ENCODE data around the gene PCDHB12.
"Not testable (repeated sequence)": the region's sequence is repeated elsewhere in the genome, so short reads cannot be mapped to it uniquely, and the experiment has no call there.

PCDHB12 gene

GRCh38 chr5:141210849-141211248 is 2.3 kb downstream of the PCDHB12 start:
- not testable (repeated sequence) for DNase-seq

- peak; percentile 3 for DNase-seq
Measured at GRCh38 chr5:141213656-141214339, 5.3 kb downstream of the PCDHB12 start, which contains the start of gene PCDHB13. TSS of gene PCDHB13 (plus strand) at chr5:141213919. CDS start at chr5:141214124, 205 bp downstream.

- not testable (repeated sequence) for DNase-seq
Measured at GRCh38 chr5:141214583-141214982, 6.1 kb downstream of the PCDHB12 start.

- DNase-seq, result not testable (repeated sequence)
Measured at GRCh38 chr5:141215504-141215903, 7.0 kb downstream of the PCDHB12 start.

GRCh38 chr5:141216035-141216434 is 7.5 kb downstream of the PCDHB12 start:
- DNase-seq, result not testable (repeated sequence)

GRCh38 chr5:141223112-141223783 is 14.7 kb downstream of the PCDHB12 start, which contains the start of gene PCDHB14:
TSS of gene PCDHB14 (plus strand) at chr5:141223343. CDS start at chr5:141223506, 163 bp downstream.
- no peak for DNase-seq

GRCh38 chr5:141224844-141225243 is 16.3 kb downstream of the PCDHB12 start:
- DNase-seq, result not testable (repeated sequence)

GRCh38 chr5:141225421-141225820 is 16.9 kb downstream of the PCDHB12 start:
- not testable (repeated sequence) for DNase-seq

GRCh38 chr5:141234109-141234667 is 25.7 kb downstream of the PCDHB12 start:
- DNase-seq, result no peak

GRCh38 chr5:141235922-141236321 is 27.4 kb downstream of the PCDHB12 start:
- not testable (repeated sequence) for DNase-seq

- DNase-seq, result no peak
Measured at GRCh38 chr5:141236516-141237313, 28.2 kb downstream of the PCDHB12 start.

GRCh38 chr5:141241496-141241895 is 33.0 kb downstream of the PCDHB12 start:
- DNase-seq, result no peak

- DNase-seq, result no peak
Measured at GRCh38 chr5:141245250-141245717, 36.8 kb downstream of the PCDHB12 start, which contains the start of gene PCDHB15. TSS of gene PCDHB15 (plus strand) at chr5:141245395. CDS start at chr5:141245579, 184 bp downstream.

GRCh38 chr5:141246971-141247370 is 38.5 kb downstream of the PCDHB12 start:
- not testable (repeated sequence) for DNase-seq

- DNase-seq, result not testable (repeated sequence)
Measured at GRCh38 chr5:141247434-141247833, 38.9 kb downstream of the PCDHB12 start.

GRCh38 chr5:141250576-141250975 is 42.1 kb downstream of the PCDHB12 start:
- no peak for DNase-seq

GRCh38 chr5:141258464-141258863 is 49.9 kb downstream of the PCDHB12 start:
- DNase-seq, result no peak

GRCh38 chr5:141258948-141259347 is 50.4 kb downstream of the PCDHB12 start:
- DNase-seq, result no peak

GRCh38 chr5:141260458-141261237 is 52.1 kb downstream of the PCDHB12 start:
- peak; percentile 3 for DNase-seq

GRCh38 chr5:141261238-141261546 is 52.7 kb downstream of the PCDHB12 start:
- DNase-seq, result no peak
